Esophagus squamous epithelium (tissue), 4 donors: ENCODE measurements around the gene ALKBH5.

ENCODE experiments used
- POLR2A ChIP-seq, 4 donors: fragments of 450-650 bp; IDR thresholded peaks; one replicate each; pipeline ENCODE4 v1.6.1; 2017; ENCODE audit warnings: antibody characterized with exemption in 4 of 4, mild to moderate bottlenecking in 4 of 4, moderate library complexity in 3 of 4
- TF ChIP-seq, protein P1 (sequence below), 6 experiments: fragments of 450-650 bp in 4 of 6; fragments of 200-600 bp in 2 of 6; sonication (generic) in 2 of 6; IDR thresholded peaks; one replicate each; pipeline ENCODE4 v1.5.1; 2016 to 2019; ENCODE audit warnings: antibody characterized with exemption in 6 of 6, mild to moderate bottlenecking in 4 of 6, moderate library complexity in 4 of 6

DNA sequence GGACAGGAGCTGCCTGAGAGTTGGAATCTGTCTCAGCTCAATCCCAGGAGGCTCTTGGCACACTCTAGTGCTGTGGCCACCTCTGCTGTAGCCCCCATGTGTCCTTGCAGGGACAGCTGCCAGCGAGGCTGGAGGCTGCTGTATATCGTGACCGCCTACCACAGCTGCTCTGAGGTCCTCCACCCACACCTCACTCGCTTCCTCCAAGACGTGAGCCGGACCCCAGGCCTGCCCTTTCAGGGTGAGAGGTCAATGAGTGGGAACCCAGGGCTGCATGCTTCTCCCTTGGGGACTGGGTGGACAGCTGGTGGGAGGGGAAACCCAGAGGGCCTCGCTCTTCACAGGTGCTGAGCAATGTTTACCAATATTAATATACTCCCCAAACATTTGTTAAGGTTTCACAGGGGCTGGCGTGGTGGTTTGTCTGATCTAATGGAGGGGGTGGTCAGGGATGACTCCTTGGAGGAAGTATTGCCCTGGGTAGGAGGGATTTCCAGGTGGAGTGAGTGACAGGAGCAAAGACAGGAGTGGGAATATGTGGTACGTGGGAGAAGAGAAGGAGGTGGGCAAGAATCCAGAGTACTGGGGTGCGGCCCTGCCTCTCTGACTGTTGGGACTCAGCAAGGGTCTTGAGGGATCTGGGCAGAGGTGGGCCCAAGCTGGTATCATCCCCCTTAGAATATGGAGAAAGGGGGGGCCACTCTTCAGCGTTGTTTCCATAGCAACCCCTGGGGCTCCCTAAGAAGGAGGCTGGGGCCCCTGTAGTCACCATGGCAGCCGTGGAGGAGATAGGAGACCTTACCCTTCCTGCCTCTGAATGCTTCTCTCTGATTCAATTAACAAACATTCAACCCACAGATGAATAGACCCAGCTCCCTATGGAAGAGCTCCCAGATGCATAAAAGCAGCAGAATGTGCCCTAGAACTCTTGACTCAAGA, 22.2 kb upstream of the ALKBH5 start:
- TF ChIP-seq POLR2A (IDR thresholded peaks at IDR 0.05): no peak
- TF ChIP-seq, protein P1, sequence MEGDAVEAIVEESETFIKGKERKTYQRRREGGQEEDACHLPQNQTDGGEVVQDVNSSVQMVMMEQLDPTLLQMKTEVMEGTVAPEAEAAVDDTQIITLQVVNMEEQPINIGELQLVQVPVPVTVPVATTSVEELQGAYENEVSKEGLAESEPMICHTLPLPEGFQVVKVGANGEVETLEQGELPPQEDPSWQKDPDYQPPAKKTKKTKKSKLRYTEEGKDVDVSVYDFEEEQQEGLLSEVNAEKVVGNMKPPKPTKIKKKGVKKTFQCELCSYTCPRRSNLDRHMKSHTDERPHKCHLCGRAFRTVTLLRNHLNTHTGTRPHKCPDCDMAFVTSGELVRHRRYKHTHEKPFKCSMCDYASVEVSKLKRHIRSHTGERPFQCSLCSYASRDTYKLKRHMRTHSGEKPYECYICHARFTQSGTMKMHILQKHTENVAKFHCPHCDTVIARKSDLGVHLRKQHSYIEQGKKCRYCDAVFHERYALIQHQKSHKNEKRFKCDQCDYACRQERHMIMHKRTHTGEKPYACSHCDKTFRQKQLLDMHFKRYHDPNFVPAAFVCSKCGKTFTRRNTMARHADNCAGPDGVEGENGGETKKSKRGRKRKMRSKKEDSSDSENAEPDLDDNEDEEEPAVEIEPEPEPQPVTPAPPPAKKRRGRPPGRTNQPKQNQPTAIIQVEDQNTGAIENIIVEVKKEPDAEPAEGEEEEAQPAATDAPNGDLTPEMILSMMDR (IDR thresholded peaks at IDR 0.05): no peak
